Tibial nerve (tissue), 4 donors: ENCODE data around the gene SLC28A3. TPM values are rescaled to one million over a fixed set of nuclear protein-coding genes. Genes with fewer than 3 reads are reported as not detected.
A peak's percentile ranks its signal among the peaks of the same experiment; 100 is the strongest.

ENCODE experiments used
- DNase-seq, 2 donors: peaks; one replicate each; pipeline ENCODE4 v3.0.0-alpha.2; 2019; ENCODE audit warnings: low spot score in 2 of 2
- H3K27ac ChIP-seq, 4 donors: fragments of 200-600 bp; sonication (generic) in 3 of 4; one replicate each; pipeline ENCODE4 v1.5.1; 2017 to 2019; ENCODE audit warnings: mild to moderate bottlenecking in 1 of 4
- H3K27me3 ChIP-seq, 2 donors: fragments of 200-600 bp; sonication (generic) in 1 of 2; one replicate each; pipeline versions ENCODE4 v1.5.1 to v1.6.0; 2017 to 2019
- H3K36me3 ChIP-seq, 3 donors: fragments of 200-600 bp; sonication (generic); one replicate each; pipeline ENCODE4 v1.5.1; 2018 to 2019
- H3K4me1 ChIP-seq, 4 donors: fragments of 200-600 bp; sonication (generic) in 3 of 4; one replicate each; pipeline ENCODE4 v1.5.1; 2017 to 2019
- H3K4me3 ChIP-seq, 4 donors: fragments of 200-600 bp; sonication (generic) in 3 of 4; one replicate each; pipeline ENCODE4 v1.5.1; 2017 to 2019; ENCODE audit warnings: mild to moderate bottlenecking in 1 of 4, moderate library complexity in 1 of 4
- H3K9me3 ChIP-seq, 4 donors: fragments of 200-600 bp; sonication (generic) in 3 of 4; one replicate each; pipeline ENCODE4 v1.5.1; 2017 to 2019
- CTCF ChIP-seq, 5 experiments: fragments of 200-600 bp in 3 of 5; fragments of 450-650 bp in 2 of 5; sonication (generic) in 3 of 5; IDR thresholded peaks; one replicate each; pipeline ENCODE4 v1.5.1; 2016 to 2019; ENCODE audit warnings: antibody characterized with exemption in 5 of 5, mild to moderate bottlenecking in 3 of 5, moderate library complexity in 2 of 5
- EP300 ChIP-seq, 2 donors: sonication (generic); formaldehyde crosslinking; IDR thresholded peaks; one replicate each; pipeline ENCODE4 v1.6.1; 2017; ENCODE audit warnings: antibody characterized with exemption in 2 of 2, mild to moderate bottlenecking in 1 of 2
- POLR2A ChIP-seq, 2 donors: fragments of 450-650 bp; IDR thresholded peaks; one replicate each; pipeline ENCODE4 v1.6.1; 2017; ENCODE audit warnings: antibody characterized with exemption in 2 of 2, mild to moderate bottlenecking in 2 of 2, moderate library complexity in 2 of 2
- WGBS, 2 donors: methylation state at CpG; one replicate each; pipeline ENCODE4 v1.1.5; 2018; 5-methylcytosine and 5-hydroxymethylcytosine counted together
- total RNA-seq, 4 donors: library from RNA; depleted of rRNA; stranded (reverse); fragments of >200 nt; gene quantifications; one replicate each; pipeline ENCODE4 v1.1.0, GENCODE V29; 2016

Gene SLC28A3
- total RNA-seq, 4 donors from 2014 or later = 0.44 TPM; not detected in 3

GRCh38 chr9:84383178-84383577 lies 42.6 kb upstream of the SLC28A3 start:
- H3K9me3 ChIP-seq = no peaks in the 10 kb centered on the region
- H3K4me3 ChIP-seq = no peak overlapping the region
- H3K27me3 ChIP-seq = no peaks in the 10 kb centered on the region
- 78 to 83% methylated on average over 3 of the region's 3 CpGs for WGBS, 2 donors
- no peak overlapping the region for H3K27ac ChIP-seq
- DNase-seq = no peak
- no peak for TF ChIP-seq POLR2A (IDR thresholded peaks at IDR 0.05)
- H3K4me1 ChIP-seq = no peaks in the 10 kb centered on the region
- no peaks in the 10 kb centered on the region for H3K36me3 ChIP-seq

- TF ChIP-seq EP300 (IDR thresholded peaks at IDR 0.05) = no peak
- Histone ChIP-seq H3K27me3 (no peaks in the 10 kb centered on the region), H3K27ac (no peak overlapping the region), H3K36me3 (no peaks in the 10 kb centered on the region), H3K9me3 (no peaks in the 10 kb centered on the region), H3K4me3 (no peak overlapping the region), H3K4me1 (no peaks in the 10 kb centered on the region)
- WGBS, 2 donors = 64 to 68% methylated on average over 6 of the region's 6 CpGs
- no peak for DNase-seq
Observed at GRCh38 chr9:84382720-84383119, 42.2 kb upstream of the SLC28A3 start.

DNA sequence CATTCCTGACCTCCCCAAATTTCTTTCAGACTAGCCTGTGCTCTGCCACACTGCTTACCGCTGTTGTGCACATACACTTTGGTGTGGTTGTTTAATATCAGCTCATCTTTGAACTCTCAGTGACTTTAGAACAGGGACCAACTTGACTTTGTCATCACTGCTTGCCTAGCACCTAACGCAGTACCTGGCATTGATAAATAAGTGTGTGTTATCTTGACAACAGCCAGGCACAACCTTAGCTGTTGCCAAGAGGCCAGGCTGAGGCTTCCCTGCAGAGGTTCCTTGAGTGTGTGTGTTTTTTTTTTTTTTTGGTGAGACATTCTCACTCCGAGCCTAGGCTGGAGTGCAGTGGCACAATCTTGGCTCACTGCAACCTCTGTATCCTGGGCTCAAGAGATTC lies 41.0 kb upstream of the SLC28A3 start:
- no peaks in the 10 kb centered on the region for H3K9me3 ChIP-seq
- DNase-seq = no peak
- H3K4me3 ChIP-seq = no peak overlapping the region
- H3K27me3 ChIP-seq = no peaks in the 10 kb centered on the region
- WGBS, 2 donors = 84 to 94% methylated on average over 3 of the region's 3 CpGs
- H3K27ac ChIP-seq = no peak overlapping the region
- TF ChIP-seq POLR2A (IDR thresholded peaks at IDR 0.05) (no peak), EP300 (IDR thresholded peaks at IDR 0.05) (no peak), CTCF (IDR thresholded peaks at IDR 0.05) (no peak)
- no peaks in the 10 kb centered on the region for H3K36me3 ChIP-seq
- no peaks in the 10 kb centered on the region for H3K4me1 ChIP-seq

- no peak for TF ChIP-seq CTCF (IDR thresholded peaks at IDR 0.05)
- no peak for TF ChIP-seq EP300 (IDR thresholded peaks at IDR 0.05)
- TF ChIP-seq POLR2A (IDR thresholded peaks at IDR 0.05) = no peak
- H3K27ac ChIP-seq = no peak overlapping the region
- no peaks in the 10 kb centered on the region for H3K27me3 ChIP-seq
- no peak overlapping the region for H3K4me3 ChIP-seq
- DNase-seq = no peak
- peaks cover 0 to under 1% (median 0%) of the 10 kb centered on the region in 4 donors for H3K4me1 ChIP-seq
- H3K36me3 ChIP-seq = no peaks in the 10 kb centered on the region
- no peaks in the 10 kb centered on the region for H3K9me3 ChIP-seq
Observed at GRCh38 chr9:84379740-84380139, 39.2 kb upstream of the SLC28A3 start.

DNA sequence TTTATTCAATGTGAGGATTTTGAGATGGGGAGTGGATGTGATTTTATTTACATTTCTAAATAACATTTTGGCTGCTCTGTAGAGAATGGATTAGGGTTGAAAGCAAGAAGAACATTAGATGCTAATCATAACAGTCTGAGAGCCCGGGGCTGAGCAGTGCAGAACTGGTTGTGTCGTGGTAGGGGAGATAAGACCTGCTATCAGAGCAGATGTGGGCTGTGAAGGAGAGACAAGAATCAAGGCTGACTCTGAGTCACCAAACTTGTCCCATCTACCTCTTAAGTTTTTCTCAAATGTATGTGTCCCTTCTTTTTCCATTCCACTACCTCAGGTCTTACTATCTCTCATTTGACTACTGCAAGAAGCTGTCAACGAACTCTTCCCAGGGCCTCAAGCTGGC lies 35.4 kb upstream of the SLC28A3 start:
- no peak for DNase-seq
- Histone ChIP-seq H3K27me3 (no peaks in the 10 kb centered on the region), H3K36me3 (no peaks in the 10 kb centered on the region), H3K9me3 (no peaks in the 10 kb centered on the region), H3K4me1 (peaks cover 0 to 18% (median 6%) of the 10 kb centered on the region in 4 donors), H3K27ac (no peak overlapping the region), H3K4me3 (no peak overlapping the region)
- TF ChIP-seq EP300 (IDR thresholded peaks at IDR 0.05) (no peak), CTCF (IDR thresholded peaks at IDR 0.05) (no peak), POLR2A (IDR thresholded peaks at IDR 0.05) (no peak)
- WGBS, 2 donors = 81 to 85% methylated on average over 3 of the region's 3 CpGs

DNA sequence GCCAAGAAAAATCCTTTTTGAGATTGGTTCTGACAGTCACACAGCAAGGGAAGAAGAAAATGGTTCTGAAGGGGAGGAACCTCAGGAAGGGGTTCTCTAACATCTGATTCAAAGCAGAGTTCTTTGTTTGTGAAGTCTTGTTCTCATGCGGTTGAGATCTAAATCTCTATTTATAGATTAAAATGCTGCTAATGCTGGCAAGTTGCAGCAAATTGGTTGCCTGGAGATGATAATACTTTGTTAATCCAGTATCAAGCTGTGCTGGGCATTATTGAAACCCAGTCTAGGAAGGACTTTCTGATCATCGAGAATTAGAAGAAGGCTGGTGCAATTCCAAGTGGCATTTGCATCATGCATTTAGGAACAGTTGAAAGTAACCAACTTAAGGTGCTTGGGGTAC lies 34.0 kb upstream of the SLC28A3 start:
- WGBS, 2 donors = 36 to 38% methylated on average over 2 of the region's 2 CpGs
- no peak for DNase-seq
- H3K27ac ChIP-seq = peak overlapping the region in 1 of 4 donors; percentile 22
- TF ChIP-seq CTCF (IDR thresholded peaks at IDR 0.05) (no peak), POLR2A (IDR thresholded peaks at IDR 0.05) (no peak), EP300 (IDR thresholded peaks at IDR 0.05) (no peak)
- no peaks in the 10 kb centered on the region for H3K27me3 ChIP-seq
- H3K4me1 ChIP-seq = peaks cover 0 to 18% (median 6%) of the 10 kb centered on the region in 4 donors
- no peaks in the 10 kb centered on the region for H3K36me3 ChIP-seq
- no peak overlapping the region for H3K4me3 ChIP-seq
- H3K9me3 ChIP-seq = no peaks in the 10 kb centered on the region
